ENCODE results near the gene SLC39A9.
"Not testable (repeated sequence)": the region's sequence is repeated elsewhere in the genome, so short reads cannot be mapped to it uniquely, and the experiment has no call there.

Gene SLC39A9

DNA sequence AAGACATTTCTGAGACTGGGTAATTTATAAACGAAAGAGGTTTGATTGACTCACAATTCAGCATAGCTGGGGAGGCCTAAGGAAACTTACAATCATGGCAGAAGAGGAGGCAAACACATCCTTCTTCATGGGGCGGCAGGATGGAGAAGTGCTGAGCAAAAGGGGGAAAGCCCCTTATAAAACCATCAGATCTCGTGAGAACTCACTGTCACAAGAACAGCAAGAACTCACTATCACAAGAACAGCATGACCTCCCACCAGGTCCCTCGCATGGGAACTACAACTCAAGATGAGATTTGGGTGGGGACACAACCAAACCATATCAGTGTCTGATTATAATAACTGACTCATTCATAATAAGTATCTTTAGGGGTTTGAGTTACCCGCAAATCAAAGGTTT, 6.4 kb downstream of the SLC39A9 start:
- FAIRE-seq (no peak), DNase-seq (ENCODE audit: insufficient read length, low spot score) (no peak)
- TF ChIP-seq POLR2AphosphoS5 (IDR thresholded peaks at IDR 0.05; ENCODE audit: low read depth, low read length) = no peak
- no peak for TF ChIP-seq POU2F2 (IDR thresholded peaks at IDR 0.05; ENCODE audit: low read depth, low read length)
- no peak for TF ChIP-seq SPI1 (IDR thresholded peaks at IDR 0.05; ENCODE audit: low read depth, low read length)

DNA sequence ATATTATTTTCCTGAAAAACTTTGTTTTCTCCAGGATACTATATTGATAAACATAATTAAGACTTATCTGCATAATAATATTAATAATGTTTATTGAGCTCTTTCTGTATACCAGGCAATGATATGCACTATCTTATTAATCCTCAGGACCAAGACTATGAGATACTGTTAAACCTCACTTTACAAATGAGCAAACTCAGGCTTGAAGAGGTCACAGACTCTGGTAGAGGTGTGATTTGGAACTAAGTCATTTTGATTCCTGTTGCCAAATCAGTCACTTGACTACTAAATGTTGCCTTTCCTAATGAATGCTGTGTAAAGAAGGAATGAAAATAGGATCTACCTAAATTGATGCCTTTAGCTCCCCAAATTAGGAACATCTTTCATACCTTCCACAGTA, 7.3 kb downstream of the SLC39A9 start:
- TF ChIP-seq TAF1 (IDR thresholded peaks at IDR 0.05; ENCODE audit: low read depth, low read length) (no peak), POLR2A (IDR thresholded peaks at IDR 0.05; ENCODE audit: low read depth, low read length) (no peak), POU2F2 (IDR thresholded peaks at IDR 0.05; ENCODE audit: low read depth, low read length) (no peak), SPI1 (IDR thresholded peaks at IDR 0.05; ENCODE audit: low read depth, low read length) (no peak), PAX5 (IDR thresholded peaks at IDR 0.05; ENCODE audit: insufficient read depth, low read length, severe bottlenecking) (no peak), POLR2AphosphoS5 (IDR thresholded peaks at IDR 0.05; ENCODE audit: low read depth, low read length) (no peak)
- DNase-seq (ENCODE audit: insufficient read length, low spot score) = no peak
- FAIRE-seq = no peak

GRCh38 chr14:69408331-69408960, 10.0 kb downstream of the SLC39A9 start:
- no peak for DNase-seq (ENCODE audit: insufficient read length, low spot score)
- TF ChIP-seq PAX5 (IDR thresholded peaks at IDR 0.05; ENCODE audit: insufficient read depth, low read length, severe bottlenecking) (no peak), TAF1 (IDR thresholded peaks at IDR 0.05; ENCODE audit: low read depth, low read length) (no peak), POLR2AphosphoS5 (IDR thresholded peaks at IDR 0.05; ENCODE audit: low read depth, low read length) (no peak), SPI1 (IDR thresholded peaks at IDR 0.05; ENCODE audit: low read depth, low read length) (no peak), POLR2A (IDR thresholded peaks at IDR 0.05; ENCODE audit: low read depth, low read length) (no peak), POU2F2 (IDR thresholded peaks at IDR 0.05; ENCODE audit: low read depth, low read length) (no peak)
- no peak for FAIRE-seq

DNA sequence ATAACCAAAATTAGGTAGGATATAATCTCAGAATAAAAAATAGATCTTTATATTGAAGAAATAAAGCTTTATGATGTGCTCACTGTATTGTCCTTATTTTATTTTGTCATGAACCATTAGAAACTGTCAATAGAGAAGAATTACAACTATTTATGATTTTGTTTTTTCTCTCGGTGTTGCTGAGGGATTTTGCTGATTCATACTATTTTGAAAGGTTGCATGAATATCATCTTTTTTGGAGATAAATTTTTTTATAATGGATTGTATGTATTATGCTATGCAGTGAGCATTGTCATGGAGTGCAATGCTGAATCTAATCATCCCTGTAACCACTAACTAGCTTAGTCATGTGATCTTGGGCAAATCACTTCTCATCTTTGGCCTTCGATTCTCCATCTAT, 15.0 kb downstream of the SLC39A9 start:
- no peak for TF ChIP-seq TAF1 (IDR thresholded peaks at IDR 0.05; ENCODE audit: low read depth, low read length)
- TF ChIP-seq PAX5 (IDR thresholded peaks at IDR 0.05; ENCODE audit: insufficient read depth, low read length, severe bottlenecking) = no peak
- no peak for TF ChIP-seq SPI1 (IDR thresholded peaks at IDR 0.05; ENCODE audit: low read depth, low read length)
- no peak for TF ChIP-seq POU2F2 (IDR thresholded peaks at IDR 0.05; ENCODE audit: low read depth, low read length)
- TF ChIP-seq POLR2A (IDR thresholded peaks at IDR 0.05; ENCODE audit: low read depth, low read length) = no peak
- no peak for TF ChIP-seq POLR2AphosphoS5 (IDR thresholded peaks at IDR 0.05; ENCODE audit: low read depth, low read length)
- DNase-seq (ENCODE audit: insufficient read length, low spot score) = no peak
- no peak for FAIRE-seq

DNA sequence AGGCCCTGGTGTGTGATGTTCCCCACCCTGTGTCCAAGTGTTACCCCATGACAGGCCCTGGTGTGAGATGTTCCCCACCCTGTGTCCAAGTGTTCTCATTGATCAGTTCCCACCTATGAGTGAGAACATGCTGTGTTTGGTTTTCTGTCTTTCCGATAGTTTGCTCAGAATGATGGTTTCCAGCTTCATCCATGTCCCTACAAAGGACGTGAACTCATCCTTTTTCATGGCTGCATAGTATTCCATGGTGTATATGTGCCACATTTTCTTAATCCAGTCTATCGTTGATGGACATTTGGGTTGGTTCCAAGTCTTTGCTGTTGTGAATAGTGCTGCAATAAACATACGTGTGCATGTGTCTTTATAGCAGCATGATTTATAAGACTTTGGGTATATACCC, 17.6 kb downstream of the SLC39A9 start:
- not testable (repeated sequence) for DNase-seq (ENCODE audit: insufficient read length, low spot score); FAIRE-seq

DNA sequence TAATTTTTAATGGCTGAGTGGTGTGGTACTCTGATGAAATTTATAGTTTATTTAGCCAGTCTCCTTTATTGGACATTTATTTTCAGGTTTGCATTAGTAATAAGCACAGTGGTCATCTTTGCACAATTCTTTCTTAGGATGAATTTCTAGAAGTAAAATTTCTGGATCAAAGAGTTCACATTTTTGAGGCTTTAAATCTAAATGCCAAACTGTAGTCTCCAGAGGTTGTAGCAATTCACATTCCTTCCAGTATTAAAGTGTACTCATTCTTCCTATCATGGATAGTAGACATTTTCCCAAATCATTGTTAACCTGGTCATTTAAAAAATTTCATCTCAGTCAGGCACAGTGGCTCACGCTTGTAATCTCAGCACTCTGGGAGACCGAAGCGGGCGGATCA, 24.8 kb downstream of the SLC39A9 start:
- no peak for DNase-seq (ENCODE audit: insufficient read length, low spot score)
- TF ChIP-seq POLR2AphosphoS5 (IDR thresholded peaks at IDR 0.05; ENCODE audit: low read depth, low read length) (no peak), POU2F2 (IDR thresholded peaks at IDR 0.05; ENCODE audit: low read depth, low read length) (no peak), SPI1 (IDR thresholded peaks at IDR 0.05; ENCODE audit: low read depth, low read length) (no peak), PAX5 (IDR thresholded peaks at IDR 0.05; ENCODE audit: insufficient read depth, low read length, severe bottlenecking) (no peak), POLR2A (IDR thresholded peaks at IDR 0.05; ENCODE audit: low read depth, low read length) (no peak), TAF1 (IDR thresholded peaks at IDR 0.05; ENCODE audit: low read depth, low read length) (no peak)
- no peak for FAIRE-seq

DNA sequence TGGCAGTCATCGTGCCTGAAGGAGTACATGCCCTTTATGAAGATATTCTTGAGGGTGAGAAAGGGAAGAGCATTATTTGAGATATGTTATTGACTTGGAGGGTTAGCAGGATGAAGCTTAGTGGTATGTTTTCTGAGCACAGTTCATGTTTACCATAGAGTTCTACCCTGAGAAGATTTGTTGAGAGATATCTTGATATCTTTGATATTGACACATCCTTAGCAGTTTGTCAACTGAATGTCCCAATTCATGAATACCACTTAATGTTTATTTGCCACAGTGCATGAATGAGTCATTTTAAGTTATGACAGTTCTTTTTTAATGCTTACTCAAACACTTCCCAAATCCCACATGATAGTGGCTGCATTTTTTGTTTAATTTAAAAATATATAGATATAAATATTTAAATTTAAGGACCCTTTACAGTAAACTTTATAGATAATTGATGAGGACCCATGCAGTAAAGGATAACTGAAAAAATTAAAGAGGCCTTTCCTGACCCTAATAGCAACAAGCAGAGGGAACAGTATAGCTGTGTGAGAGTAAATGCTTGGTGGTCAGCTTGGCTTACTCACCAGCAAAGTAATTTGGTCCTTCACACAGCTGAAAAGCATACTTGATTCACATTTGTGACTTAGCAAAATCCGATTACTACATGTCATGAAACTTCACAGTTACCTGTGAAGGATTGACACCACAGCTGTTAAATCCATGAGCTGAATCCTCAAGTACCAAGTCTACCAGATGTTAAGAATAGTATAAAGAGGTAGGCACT, 25.8 kb downstream of the SLC39A9 start:
- TF ChIP-seq PAX5 (IDR thresholded peaks at IDR 0.05; ENCODE audit: insufficient read depth, low read length, severe bottlenecking) = no peak
- no peak for TF ChIP-seq POLR2A (IDR thresholded peaks at IDR 0.05; ENCODE audit: low read depth, low read length)
- no peak for TF ChIP-seq TAF1 (IDR thresholded peaks at IDR 0.05; ENCODE audit: low read depth, low read length)
- no peak for TF ChIP-seq POU2F2 (IDR thresholded peaks at IDR 0.05; ENCODE audit: low read depth, low read length)
- no peak for TF ChIP-seq SPI1 (IDR thresholded peaks at IDR 0.05; ENCODE audit: low read depth, low read length)
- TF ChIP-seq POLR2AphosphoS5 (IDR thresholded peaks at IDR 0.05; ENCODE audit: low read depth, low read length) = no peak
- DNase-seq (ENCODE audit: insufficient read length, low spot score) (no peak), FAIRE-seq (no peak)

GRCh38 chr14:69427596-69427995, 29.1 kb downstream of the SLC39A9 start:
- DNase-seq (ENCODE audit: insufficient read length, low spot score) = no peak
- TF ChIP-seq POLR2AphosphoS5 (IDR thresholded peaks at IDR 0.05; ENCODE audit: low read depth, low read length) (no peak), POLR2A (IDR thresholded peaks at IDR 0.05; ENCODE audit: low read depth, low read length) (no peak), PAX5 (IDR thresholded peaks at IDR 0.05; ENCODE audit: insufficient read depth, low read length, severe bottlenecking) (no peak), SPI1 (IDR thresholded peaks at IDR 0.05; ENCODE audit: low read depth, low read length) (no peak), POU2F2 (IDR thresholded peaks at IDR 0.05; ENCODE audit: low read depth, low read length) (no peak), TAF1 (IDR thresholded peaks at IDR 0.05; ENCODE audit: low read depth, low read length) (no peak)
- no peak for FAIRE-seq

GRCh38 chr14:69428289-69428998, 30.0 kb downstream of the SLC39A9 start:
- TF ChIP-seq TAF1 (IDR thresholded peaks at IDR 0.05; ENCODE audit: low read depth, low read length) (no peak), PAX5 (IDR thresholded peaks at IDR 0.05; ENCODE audit: insufficient read depth, low read length, severe bottlenecking) (no peak), SPI1 (IDR thresholded peaks at IDR 0.05; ENCODE audit: low read depth, low read length) (peak; percentile 97), POU2F2 (IDR thresholded peaks at IDR 0.05; ENCODE audit: low read depth, low read length) (no peak), POLR2AphosphoS5 (IDR thresholded peaks at IDR 0.05; ENCODE audit: low read depth, low read length) (no peak), POLR2A (IDR thresholded peaks at IDR 0.05; ENCODE audit: low read depth, low read length) (no peak)
- FAIRE-seq (peak; percentile 75), DNase-seq (ENCODE audit: insufficient read length, low spot score) (no peak)
